Breast epithelium (tissue), 3 donors: ENCODE results near the gene TEAD1.

Experiments
- POLR2AphosphoS5 ChIP-seq, 3 donors: sonication (generic); formaldehyde crosslinking; IDR thresholded peaks; one replicate each; pipeline ENCODE4 v1.6.1; 2017; ENCODE audit warnings: antibody characterized with exemption in 3 of 3
- TF ChIP-seq, protein P1 (sequence below), 3 donors: fragments of 450-650 bp; IDR thresholded peaks; one replicate each; pipeline ENCODE4 v1.5.1; 2016 to 2017; ENCODE audit warnings: antibody characterized with exemption in 3 of 3, mild to moderate bottlenecking in 3 of 3, moderate library complexity in 3 of 3

- TF ChIP-seq, protein P1, sequence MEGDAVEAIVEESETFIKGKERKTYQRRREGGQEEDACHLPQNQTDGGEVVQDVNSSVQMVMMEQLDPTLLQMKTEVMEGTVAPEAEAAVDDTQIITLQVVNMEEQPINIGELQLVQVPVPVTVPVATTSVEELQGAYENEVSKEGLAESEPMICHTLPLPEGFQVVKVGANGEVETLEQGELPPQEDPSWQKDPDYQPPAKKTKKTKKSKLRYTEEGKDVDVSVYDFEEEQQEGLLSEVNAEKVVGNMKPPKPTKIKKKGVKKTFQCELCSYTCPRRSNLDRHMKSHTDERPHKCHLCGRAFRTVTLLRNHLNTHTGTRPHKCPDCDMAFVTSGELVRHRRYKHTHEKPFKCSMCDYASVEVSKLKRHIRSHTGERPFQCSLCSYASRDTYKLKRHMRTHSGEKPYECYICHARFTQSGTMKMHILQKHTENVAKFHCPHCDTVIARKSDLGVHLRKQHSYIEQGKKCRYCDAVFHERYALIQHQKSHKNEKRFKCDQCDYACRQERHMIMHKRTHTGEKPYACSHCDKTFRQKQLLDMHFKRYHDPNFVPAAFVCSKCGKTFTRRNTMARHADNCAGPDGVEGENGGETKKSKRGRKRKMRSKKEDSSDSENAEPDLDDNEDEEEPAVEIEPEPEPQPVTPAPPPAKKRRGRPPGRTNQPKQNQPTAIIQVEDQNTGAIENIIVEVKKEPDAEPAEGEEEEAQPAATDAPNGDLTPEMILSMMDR (IDR thresholded peaks at IDR 0.05): no peak
- no peak for TF ChIP-seq POLR2AphosphoS5 (IDR thresholded peaks at IDR 0.05)
Observed at GRCh38 chr11:12863605-12864121, 189.4 kb downstream of the TEAD1 start.
